ENCODE measurements around the gene STXBP6.

The STXBP6 gene

GRCh38 chr14:24910408-24910986, 139.4 kb downstream of the STXBP6 start:
- DNase-seq: no peak

- no peak for DNase-seq
These were observed 140.2 kb downstream of the STXBP6 start for GRCh38 chr14:24909523-24910302.

GRCh38 chr14:24908592-24909236, 141.2 kb downstream of the STXBP6 start:
- DNase-seq: no peak

- no peak for DNase-seq
These were observed 145.4 kb downstream of the STXBP6 start for GRCh38 chr14:24904533-24904932.

- no peak for DNase-seq
These were observed 146.6 kb downstream of the STXBP6 start for GRCh38 chr14:24903337-24903736.

GRCh38 chr14:24900269-24901100, 149.5 kb downstream of the STXBP6 start:
- no peak for DNase-seq

- no peak for DNase-seq
These were observed 152.2 kb downstream of the STXBP6 start for GRCh38 chr14:24897793-24898192.

- DNase-seq: no peak
These were observed 154.3 kb downstream of the STXBP6 start for GRCh38 chr14:24895622-24896021.

- DNase-seq: no peak
These were observed 154.7 kb downstream of the STXBP6 start for GRCh38 chr14:24895243-24895583.

GRCh38 chr14:24894583-24895242, 155.2 kb downstream of the STXBP6 start:
- no peak for DNase-seq

- no peak for DNase-seq
These were observed 157.4 kb downstream of the STXBP6 start for GRCh38 chr14:24892497-24893051.

GRCh38 chr14:24891987-24892496, 157.9 kb downstream of the STXBP6 start:
- DNase-seq: no peak

- DNase-seq: no peak
These were observed 159.2 kb downstream of the STXBP6 start for GRCh38 chr14:24890716-24891115.

- no peak for DNase-seq
These were observed 160.1 kb downstream of the STXBP6 start for GRCh38 chr14:24889843-24890242.

- DNase-seq: no peak
These were observed 161.4 kb downstream of the STXBP6 start for GRCh38 chr14:24888532-24888931.

- no peak for DNase-seq
These were observed 162.2 kb downstream of the STXBP6 start for GRCh38 chr14:24887623-24888304.

GRCh38 chr14:24885410-24885913, 164.5 kb downstream of the STXBP6 start:
- no peak for DNase-seq

GRCh38 chr14:24883576-24883975, 166.4 kb downstream of the STXBP6 start:
- no peak for DNase-seq

- DNase-seq: no peak
These were observed 168.6 kb downstream of the STXBP6 start for GRCh38 chr14:24881116-24881893.

- DNase-seq: no peak
These were observed 169.3 kb downstream of the STXBP6 start for GRCh38 chr14:24880689-24881088.

Data from stimulated activated CD4-positive, alpha-beta T cell treated with anti-CD3 and anti-CD28 coated beads, Interleukin-15, amount 100 ng/mL, for 24 hours (primary cell).